Peyer's patch (tissue), 4 donors: ENCODE measurements around the gene SERPINA6. TPM values are rescaled to one million over a fixed set of nuclear protein-coding genes. Genes with fewer than 3 reads are reported as not detected.

Source experiments
- DNase-seq, 3 donors: peaks; one replicate each; pipeline ENCODE4 v3.0.0-alpha.2; 2017 to 2019
- H3K27ac ChIP-seq, 4 donors: fragments of 200-600 bp; sonication (generic); one replicate each; pipeline ENCODE4 v1.5.1; 2016 to 2019
- H3K27me3 ChIP-seq, 2 donors: fragments of 200-600 bp; sonication (generic); one replicate each; pipeline ENCODE4 v1.5.1; 2019
- H3K36me3 ChIP-seq, 3 donors: fragments of 200-600 bp; sonication (generic); one replicate each; pipeline ENCODE4 v1.5.1; 2016 to 2019
- H3K4me1 ChIP-seq, 4 donors: fragments of 200-600 bp; sonication (generic); one replicate each; pipeline ENCODE4 v1.5.1; 2016 to 2019
- H3K4me3 ChIP-seq, 4 donors: fragments of 200-600 bp; sonication (generic); 1 replicate in 3 of 4; 2 replicates in 1 of 4; pipeline ENCODE4 v1.5.1; 2016 to 2019; ENCODE audit warnings: mild to moderate bottlenecking in 1 of 4
- H3K9me3 ChIP-seq, 4 donors: fragments of 200-600 bp; sonication (generic); one replicate each; pipeline ENCODE4 v1.5.1; 2016 to 2019; ENCODE audit warnings: mild to moderate bottlenecking in 1 of 4
- POLR2A ChIP-seq, 2 donors: fragments of 450-650 bp; IDR thresholded peaks; one replicate each; pipeline ENCODE4 v1.5.1; 2017; ENCODE audit warnings: antibody characterized with exemption in 2 of 2, mild to moderate bottlenecking in 2 of 2, moderate library complexity in 2 of 2
- total RNA-seq, 4 donors: library from RNA; depleted of rRNA; stranded (reverse); fragments of >200 nt; gene quantifications; one replicate each; pipeline ENCODE4 v1.1.0, GENCODE V29; 2016
- TF ChIP-seq, protein P1 (sequence below), 6 experiments: fragments of 450-650 bp in 4 of 6; fragments of 200-600 bp in 2 of 6; sonication (generic) in 1 of 6; IDR thresholded peaks; one replicate each; pipeline ENCODE4 v1.5.1; 2017 to 2019; ENCODE audit warnings: antibody characterized with exemption in 6 of 6, mild to moderate bottlenecking in 3 of 6, moderate library complexity in 1 of 6

The SERPINA6 gene
- total RNA-seq, 4 donors from 2014 or later: not detected

DNA sequence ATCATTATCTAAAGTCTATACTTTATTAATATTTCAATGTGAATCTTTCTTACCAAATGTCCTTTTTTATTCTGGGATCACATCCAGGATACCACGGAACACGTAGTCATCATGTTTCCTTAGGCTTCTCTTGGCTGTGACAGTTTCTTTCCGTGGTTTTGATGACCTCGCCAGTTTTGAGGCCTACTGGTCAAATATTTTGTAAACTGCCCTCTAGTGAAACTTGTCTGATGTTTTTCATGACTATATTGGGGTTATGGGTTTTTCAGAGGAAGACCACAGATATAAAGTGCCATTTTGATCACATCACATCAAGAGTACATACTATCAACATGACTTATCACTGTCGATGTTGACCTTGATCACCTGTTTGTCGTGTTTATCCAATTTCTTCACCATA lies 14.1 kb upstream of the SERPINA6 start:
- no peaks in the 10 kb centered on the region for H3K27me3 ChIP-seq
- no peak overlapping the region for H3K4me3 ChIP-seq
- DNase-seq: no peak
- H3K4me1 ChIP-seq: no peaks in the 10 kb centered on the region
- TF ChIP-seq, protein P1, sequence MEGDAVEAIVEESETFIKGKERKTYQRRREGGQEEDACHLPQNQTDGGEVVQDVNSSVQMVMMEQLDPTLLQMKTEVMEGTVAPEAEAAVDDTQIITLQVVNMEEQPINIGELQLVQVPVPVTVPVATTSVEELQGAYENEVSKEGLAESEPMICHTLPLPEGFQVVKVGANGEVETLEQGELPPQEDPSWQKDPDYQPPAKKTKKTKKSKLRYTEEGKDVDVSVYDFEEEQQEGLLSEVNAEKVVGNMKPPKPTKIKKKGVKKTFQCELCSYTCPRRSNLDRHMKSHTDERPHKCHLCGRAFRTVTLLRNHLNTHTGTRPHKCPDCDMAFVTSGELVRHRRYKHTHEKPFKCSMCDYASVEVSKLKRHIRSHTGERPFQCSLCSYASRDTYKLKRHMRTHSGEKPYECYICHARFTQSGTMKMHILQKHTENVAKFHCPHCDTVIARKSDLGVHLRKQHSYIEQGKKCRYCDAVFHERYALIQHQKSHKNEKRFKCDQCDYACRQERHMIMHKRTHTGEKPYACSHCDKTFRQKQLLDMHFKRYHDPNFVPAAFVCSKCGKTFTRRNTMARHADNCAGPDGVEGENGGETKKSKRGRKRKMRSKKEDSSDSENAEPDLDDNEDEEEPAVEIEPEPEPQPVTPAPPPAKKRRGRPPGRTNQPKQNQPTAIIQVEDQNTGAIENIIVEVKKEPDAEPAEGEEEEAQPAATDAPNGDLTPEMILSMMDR (IDR thresholded peaks at IDR 0.05): no peak
- TF ChIP-seq POLR2A (IDR thresholded peaks at IDR 0.05): no peak
- no peak overlapping the region for H3K27ac ChIP-seq
- no peaks in the 10 kb centered on the region for H3K9me3 ChIP-seq
- H3K36me3 ChIP-seq: no peaks in the 10 kb centered on the region

DNA sequence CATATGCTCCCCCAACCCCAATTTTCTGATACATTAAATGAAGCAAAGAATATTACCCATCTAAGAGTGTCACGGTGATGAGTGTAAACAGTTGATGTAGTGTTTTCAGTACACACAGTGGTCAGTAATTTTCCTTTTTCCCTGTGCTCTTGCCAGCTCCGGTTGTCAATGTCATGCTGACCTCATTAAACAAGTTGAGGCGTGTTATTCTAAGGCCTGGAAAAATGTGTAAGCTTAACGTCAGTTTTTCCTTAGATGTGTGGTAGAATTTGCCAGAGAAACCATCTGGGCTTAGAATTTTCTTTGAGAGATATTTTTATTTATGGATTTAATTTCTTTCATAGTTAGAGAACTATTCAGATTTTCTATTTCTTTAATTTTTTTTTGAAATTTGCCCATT lies 11.7 kb upstream of the SERPINA6 start:
- Histone ChIP-seq H3K36me3 (no peaks in the 10 kb centered on the region), H3K27ac (no peak overlapping the region), H3K4me3 (no peak overlapping the region), H3K27me3 (no peaks in the 10 kb centered on the region), H3K4me1 (no peaks in the 10 kb centered on the region), H3K9me3 (no peaks in the 10 kb centered on the region)
- TF ChIP-seq, protein P1 (IDR thresholded peaks at IDR 0.05): no peak
- TF ChIP-seq POLR2A (IDR thresholded peaks at IDR 0.05): no peak
- DNase-seq: no peak

GRCh38 chr14:94332587-94332986 lies 9.5 kb upstream of the SERPINA6 start:
- Histone ChIP-seq H3K27ac (no peak overlapping the region), H3K9me3 (no peaks in the 10 kb centered on the region), H3K36me3 (no peaks in the 10 kb centered on the region), H3K4me3 (no peak overlapping the region), H3K4me1 (no peaks in the 10 kb centered on the region), H3K27me3 (no peaks in the 10 kb centered on the region)
- no peak for DNase-seq
- TF ChIP-seq POLR2A (IDR thresholded peaks at IDR 0.05): no peak
- TF ChIP-seq, protein P1 (IDR thresholded peaks at IDR 0.05): no peak

GRCh38 chr14:94332063-94332583 lies 9.0 kb upstream of the SERPINA6 start:
- Histone ChIP-seq H3K36me3 (no peaks in the 10 kb centered on the region), H3K27me3 (no peaks in the 10 kb centered on the region), H3K27ac (no peak overlapping the region), H3K4me3 (no peak overlapping the region), H3K9me3 (no peaks in the 10 kb centered on the region), H3K4me1 (no peaks in the 10 kb centered on the region)
- no peak for DNase-seq
- no peak for TF ChIP-seq POLR2A (IDR thresholded peaks at IDR 0.05)
- TF ChIP-seq, protein P1 (IDR thresholded peaks at IDR 0.05): no peak

DNA sequence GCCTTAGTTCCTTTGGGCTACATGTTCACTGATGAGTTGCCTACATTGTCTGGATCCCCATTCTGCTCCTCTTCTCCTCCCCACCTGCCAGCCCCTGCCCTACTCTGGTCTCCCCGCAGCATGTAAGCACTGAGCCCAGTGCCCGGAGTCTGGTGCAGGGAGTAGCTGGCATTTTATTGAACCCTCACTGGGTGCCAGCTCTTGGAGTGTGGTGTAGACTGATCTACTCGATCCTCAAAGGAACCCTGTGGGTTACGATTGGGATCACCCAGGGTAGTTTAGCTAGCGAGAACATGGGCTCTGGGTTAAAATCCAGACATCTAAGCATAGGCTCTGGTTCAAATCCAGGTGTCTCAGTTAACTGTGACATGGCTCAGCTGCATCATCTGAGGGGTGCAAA lies 8.3 kb upstream of the SERPINA6 start:
- Histone ChIP-seq H3K27me3 (no peaks in the 10 kb centered on the region), H3K4me1 (no peaks in the 10 kb centered on the region), H3K27ac (no peak overlapping the region), H3K9me3 (no peaks in the 10 kb centered on the region), H3K36me3 (no peaks in the 10 kb centered on the region), H3K4me3 (no peak overlapping the region)
- TF ChIP-seq, protein P1 (IDR thresholded peaks at IDR 0.05): no peak
- no peak for TF ChIP-seq POLR2A (IDR thresholded peaks at IDR 0.05)
- DNase-seq: no peak

- Histone ChIP-seq H3K27me3 (no peaks in the 10 kb centered on the region), H3K4me3 (no peak overlapping the region), H3K9me3 (no peaks in the 10 kb centered on the region), H3K4me1 (no peaks in the 10 kb centered on the region), H3K27ac (no peak overlapping the region), H3K36me3 (no peaks in the 10 kb centered on the region)
- TF ChIP-seq, protein P1 (IDR thresholded peaks at IDR 0.05): no peak
- TF ChIP-seq POLR2A (IDR thresholded peaks at IDR 0.05): no peak
- no peak for DNase-seq
Measured at GRCh38 chr14:94330857-94331256, 7.7 kb upstream of the SERPINA6 start.
